ENCODE results near the gene ZNF816. TPM values are rescaled to one million over a fixed set of nuclear protein-coding genes. Genes with fewer than 3 reads are reported as not detected.

ZNF816 gene
- total RNA-seq = 10 to 100 TPM; 17.8 to 19.7 TPM

DNA sequence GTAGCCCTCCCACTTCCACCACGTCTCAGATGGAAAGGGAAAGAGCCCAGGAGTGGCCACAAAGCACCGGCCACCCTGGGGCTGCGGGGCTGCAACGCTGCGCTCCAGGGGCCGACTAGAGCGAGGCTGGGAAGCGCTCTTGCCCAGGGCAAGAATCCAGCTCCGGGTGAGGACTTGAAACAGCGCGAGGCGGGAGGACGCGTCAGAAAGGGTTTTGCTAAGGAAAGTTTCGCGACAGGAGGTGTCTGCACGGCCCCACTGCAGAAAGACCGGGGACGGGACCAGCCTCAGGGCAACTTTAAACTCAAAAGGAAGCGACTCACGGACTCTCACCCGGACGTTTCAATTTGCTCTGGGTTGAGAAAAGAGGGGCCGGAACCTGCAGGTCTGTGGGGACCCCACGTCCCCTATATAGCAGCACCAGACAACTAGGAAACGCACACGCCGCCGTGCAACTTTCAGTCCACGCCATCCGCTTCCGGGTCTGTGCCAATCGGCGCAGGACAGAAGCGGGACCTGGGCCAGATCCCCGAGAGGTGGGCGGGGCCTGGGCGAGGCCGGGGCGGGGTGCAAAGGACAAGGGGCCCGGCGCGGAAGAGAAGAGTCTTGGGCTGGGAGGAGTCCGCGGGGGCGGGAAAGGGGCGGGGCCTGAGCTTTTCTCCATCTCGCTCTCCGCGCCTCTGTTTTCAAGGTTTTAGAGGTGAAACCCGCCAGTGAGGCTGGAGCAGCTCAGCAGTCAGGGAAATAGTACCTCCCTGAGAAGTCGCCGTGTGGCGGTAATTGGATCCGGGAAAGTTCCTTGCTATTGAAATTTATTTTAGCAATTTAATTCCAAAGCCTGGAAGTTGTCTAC is at the start of gene ZNF816:
Gene ZNF816 (minus strand): TSS at position 488 of the 853 bp plus-strand sequence. CDS start 6,792 bp downstream, outside the sequence.
- peak; percentile 99 for DNase-seq
- H3K9me3 Mint-ChIP-seq = peaks cover 29% of the 10 kb centered on the region
- H3K4me3 Mint-ChIP-seq = peak within 1 kb of the TSS; percentile 97
- peak; percentile 99 for ATAC-seq (ENCODE audit: low read depth)
- POLR2A ChIA-PET = interaction anchor here (0.6 to 1.2 kb wide), 8 partner anchors 12 to 667 kb away, joined by 3 to 4 read pairs (median 4); no protein-coding TSS in a partner anchor
- peaks cover 16% of the 10 kb centered on the region for H3K4me1 Mint-ChIP-seq
- no peaks in the 10 kb centered on the region for H3K27me3 Mint-ChIP-seq
- peaks cover 43% of the 10 kb centered on the region for H3K36me3 Mint-ChIP-seq
- peak within 1 kb of the TSS; percentile 94 for H3K27ac Mint-ChIP-seq

- H3K9me3 Mint-ChIP-seq = peaks cover 13% of the 10 kb centered on the region
- ATAC-seq (ENCODE audit: low read depth) (no peak), DNase-seq (no peak)
- H3K27ac Mint-ChIP-seq = no peak overlapping the region
- H3K4me3 Mint-ChIP-seq = no peak overlapping the region
- H3K36me3 Mint-ChIP-seq = peaks cover 2% of the 10 kb centered on the region
- no peaks in the 10 kb centered on the region for H3K4me1 Mint-ChIP-seq
- no peaks in the 10 kb centered on the region for H3K27me3 Mint-ChIP-seq
- POLR2A ChIA-PET = no interaction called here
Measured at GRCh38 chr19:53012006-53012405, 49.3 kb upstream of the ZNF816 start.

DNA sequence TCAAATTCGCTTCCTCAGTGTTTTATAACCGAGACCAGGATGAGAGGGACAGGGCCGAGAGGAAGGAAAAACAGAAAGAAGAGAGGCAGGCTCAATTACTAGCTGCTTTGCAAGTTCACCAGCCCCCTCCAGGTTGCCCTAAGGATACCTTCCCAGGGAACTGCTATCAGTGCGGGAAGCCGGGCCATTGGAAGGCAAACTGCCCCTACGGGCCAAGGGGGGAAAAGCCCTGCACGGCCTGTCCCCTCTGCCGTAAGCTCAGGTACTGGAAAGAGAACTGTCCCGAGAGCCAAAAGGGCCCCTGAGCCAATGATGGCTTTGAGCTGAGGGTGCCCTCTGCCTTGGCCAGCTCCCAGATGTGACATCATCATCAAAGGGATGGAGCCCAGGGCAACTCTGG is 47.8 kb upstream of the ZNF816 start:
- Mint-ChIP-seq H3K36me3 (peaks cover 2% of the 10 kb centered on the region), H3K9me3 (peaks cover 13% of the 10 kb centered on the region), H3K4me3 (no peak overlapping the region), H3K27ac (no peak overlapping the region), H3K27me3 (no peaks in the 10 kb centered on the region), H3K4me1 (no peaks in the 10 kb centered on the region)
- no peak for DNase-seq
- ATAC-seq (ENCODE audit: low read depth) = no peak
- POLR2A ChIA-PET = no interaction called here

- POLR2A ChIA-PET = no interaction called here
- DNase-seq (no peak), ATAC-seq (ENCODE audit: low read depth) (no peak)
- H3K27ac Mint-ChIP-seq = no peak overlapping the region
- H3K36me3 Mint-ChIP-seq = no peaks in the 10 kb centered on the region
- no peaks in the 10 kb centered on the region for H3K4me1 Mint-ChIP-seq
- H3K9me3 Mint-ChIP-seq = peaks cover 20% of the 10 kb centered on the region
- H3K4me3 Mint-ChIP-seq = no peak overlapping the region
- no peaks in the 10 kb centered on the region for H3K27me3 Mint-ChIP-seq
Measured at GRCh38 chr19:53008061-53008778, 45.5 kb upstream of the ZNF816 start.

DNA sequence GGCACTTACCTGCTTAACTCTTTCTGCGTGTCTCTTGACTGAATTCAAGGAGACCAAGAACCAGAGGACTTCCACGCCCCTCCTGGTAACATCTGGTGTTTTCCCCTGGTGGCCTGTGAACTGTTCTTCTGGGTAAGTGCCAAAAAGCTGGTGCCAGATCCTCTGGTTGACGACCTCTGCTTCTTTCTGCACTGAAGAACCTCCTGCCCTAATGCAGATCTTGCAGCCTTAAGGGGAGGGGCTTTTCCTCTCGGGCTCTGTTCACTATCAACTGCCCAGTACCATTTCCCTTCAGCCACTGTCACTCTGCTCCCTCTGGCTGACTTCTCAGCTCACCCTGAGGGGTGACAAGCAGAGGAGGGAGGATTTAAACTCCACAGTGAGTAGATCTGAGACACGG is 44.9 kb upstream of the ZNF816 start:
- H3K36me3 Mint-ChIP-seq = no peaks in the 10 kb centered on the region
- POLR2A ChIA-PET = no interaction called here
- DNase-seq = no peak
- H3K9me3 Mint-ChIP-seq = peaks cover 20% of the 10 kb centered on the region
- no peak overlapping the region for H3K27ac Mint-ChIP-seq
- ATAC-seq (ENCODE audit: low read depth) = no peak
- H3K4me3 Mint-ChIP-seq = no peak overlapping the region
- H3K27me3 Mint-ChIP-seq = no peaks in the 10 kb centered on the region
- no peaks in the 10 kb centered on the region for H3K4me1 Mint-ChIP-seq

DNA sequence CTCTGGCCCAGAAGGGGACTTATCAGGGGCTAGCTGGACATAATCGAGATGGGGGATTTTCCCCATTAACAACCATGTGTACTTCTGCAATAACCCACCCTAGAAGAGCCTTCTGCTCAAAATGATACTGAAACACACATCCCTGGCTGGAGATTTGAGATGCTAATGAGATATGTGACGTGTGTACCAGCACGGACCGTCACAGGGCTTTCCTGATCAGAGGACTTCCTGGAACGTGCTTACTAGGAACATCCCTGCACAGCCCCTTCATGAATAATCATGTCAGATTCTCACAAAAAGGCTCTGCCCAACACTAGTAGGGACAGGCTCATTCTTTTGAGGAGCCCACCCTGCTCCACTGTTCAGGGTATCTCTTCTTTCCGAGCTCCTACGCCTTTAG is 44.5 kb upstream of the ZNF816 start:
- Mint-ChIP-seq H3K36me3 (no peaks in the 10 kb centered on the region), H3K4me1 (no peaks in the 10 kb centered on the region), H3K27ac (no peak overlapping the region), H3K27me3 (no peaks in the 10 kb centered on the region), H3K4me3 (no peak overlapping the region), H3K9me3 (peaks cover 20% of the 10 kb centered on the region)
- no peak for ATAC-seq (ENCODE audit: low read depth)
- no peak for DNase-seq
- POLR2A ChIA-PET = no interaction called here

DNA sequence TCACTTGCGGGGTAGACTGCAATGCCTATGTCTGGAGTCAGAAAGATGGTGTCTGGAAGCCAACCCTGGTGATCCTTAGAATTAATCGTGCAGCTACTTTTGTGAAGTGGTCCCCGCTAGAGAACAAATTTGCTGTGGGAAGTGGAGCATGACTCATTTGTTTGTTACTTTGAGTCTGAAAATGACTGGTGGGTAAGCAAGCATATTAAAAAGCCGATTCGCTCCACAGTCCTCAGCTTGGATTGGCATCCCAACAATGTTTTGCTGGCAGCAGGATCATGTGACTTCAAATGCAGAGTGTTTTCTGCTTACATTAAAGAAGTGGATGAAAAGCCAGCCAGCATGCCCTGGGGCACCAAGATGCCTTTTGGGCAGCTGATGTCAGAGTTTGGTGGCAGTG is 41.6 kb upstream of the ZNF816 start:
- H3K4me1 Mint-ChIP-seq = no peaks in the 10 kb centered on the region
- H3K27ac Mint-ChIP-seq = no peak overlapping the region
- peaks cover 13% of the 10 kb centered on the region for H3K9me3 Mint-ChIP-seq
- no peaks in the 10 kb centered on the region for H3K27me3 Mint-ChIP-seq
- ATAC-seq (ENCODE audit: low read depth) (no peak), DNase-seq (no peak)
- H3K4me3 Mint-ChIP-seq = no peak overlapping the region
- H3K36me3 Mint-ChIP-seq = no peaks in the 10 kb centered on the region
- POLR2A ChIA-PET = no interaction called here

- Mint-ChIP-seq H3K4me1 (no peaks in the 10 kb centered on the region), H3K9me3 (peaks cover 15% of the 10 kb centered on the region), H3K27me3 (peaks cover 2% of the 10 kb centered on the region), H3K4me3 (no peak overlapping the region), H3K27ac (no peak overlapping the region), H3K36me3 (no peaks in the 10 kb centered on the region)
- ATAC-seq (ENCODE audit: low read depth) (no peak), DNase-seq (no peak)
- POLR2A ChIA-PET = no interaction called here
Measured at GRCh38 chr19:53002479-53002878, 39.8 kb upstream of the ZNF816 start.

GRCh38 chr19:52997975-52998374 is 35.3 kb upstream of the ZNF816 start:
- ATAC-seq (ENCODE audit: low read depth) (no peak), DNase-seq (no peak)
- peaks cover 10% of the 10 kb centered on the region for H3K9me3 Mint-ChIP-seq
- POLR2A ChIA-PET = no interaction called here
- no peak overlapping the region for H3K4me3 Mint-ChIP-seq
- peaks cover 3% of the 10 kb centered on the region for H3K4me1 Mint-ChIP-seq
- H3K27ac Mint-ChIP-seq = no peak overlapping the region
- peaks cover 5% of the 10 kb centered on the region for H3K27me3 Mint-ChIP-seq
- no peaks in the 10 kb centered on the region for H3K36me3 Mint-ChIP-seq

DNA sequence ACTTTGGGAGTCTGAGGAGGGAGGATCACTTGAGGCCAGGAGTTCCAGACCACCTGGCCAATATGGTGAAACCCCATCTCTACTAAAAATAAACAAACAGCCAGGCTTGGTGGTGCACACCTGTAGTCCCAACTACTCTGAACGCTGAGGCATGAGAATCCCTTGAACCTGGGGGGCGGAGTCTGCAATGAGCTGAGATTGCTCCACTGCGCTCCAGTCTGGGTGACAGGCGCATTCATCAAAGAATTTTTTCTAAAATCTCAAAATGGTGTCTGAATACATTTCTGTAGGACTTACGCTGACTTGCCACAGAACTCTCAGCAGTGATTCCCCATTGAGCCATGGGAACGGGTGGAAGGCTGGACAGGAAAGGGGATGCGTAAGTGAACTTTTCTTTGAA is 33.0 kb upstream of the ZNF816 start:
- H3K36me3 Mint-ChIP-seq = peaks cover 7% of the 10 kb centered on the region
- DNase-seq (no peak), ATAC-seq (ENCODE audit: low read depth) (no peak)
- H3K4me1 Mint-ChIP-seq = peaks cover 6% of the 10 kb centered on the region
- H3K9me3 Mint-ChIP-seq = peaks cover 11% of the 10 kb centered on the region
- POLR2A ChIA-PET = no interaction called here
- H3K4me3 Mint-ChIP-seq = no peak overlapping the region
- H3K27me3 Mint-ChIP-seq = peaks cover 10% of the 10 kb centered on the region
- no peak overlapping the region for H3K27ac Mint-ChIP-seq

DNA sequence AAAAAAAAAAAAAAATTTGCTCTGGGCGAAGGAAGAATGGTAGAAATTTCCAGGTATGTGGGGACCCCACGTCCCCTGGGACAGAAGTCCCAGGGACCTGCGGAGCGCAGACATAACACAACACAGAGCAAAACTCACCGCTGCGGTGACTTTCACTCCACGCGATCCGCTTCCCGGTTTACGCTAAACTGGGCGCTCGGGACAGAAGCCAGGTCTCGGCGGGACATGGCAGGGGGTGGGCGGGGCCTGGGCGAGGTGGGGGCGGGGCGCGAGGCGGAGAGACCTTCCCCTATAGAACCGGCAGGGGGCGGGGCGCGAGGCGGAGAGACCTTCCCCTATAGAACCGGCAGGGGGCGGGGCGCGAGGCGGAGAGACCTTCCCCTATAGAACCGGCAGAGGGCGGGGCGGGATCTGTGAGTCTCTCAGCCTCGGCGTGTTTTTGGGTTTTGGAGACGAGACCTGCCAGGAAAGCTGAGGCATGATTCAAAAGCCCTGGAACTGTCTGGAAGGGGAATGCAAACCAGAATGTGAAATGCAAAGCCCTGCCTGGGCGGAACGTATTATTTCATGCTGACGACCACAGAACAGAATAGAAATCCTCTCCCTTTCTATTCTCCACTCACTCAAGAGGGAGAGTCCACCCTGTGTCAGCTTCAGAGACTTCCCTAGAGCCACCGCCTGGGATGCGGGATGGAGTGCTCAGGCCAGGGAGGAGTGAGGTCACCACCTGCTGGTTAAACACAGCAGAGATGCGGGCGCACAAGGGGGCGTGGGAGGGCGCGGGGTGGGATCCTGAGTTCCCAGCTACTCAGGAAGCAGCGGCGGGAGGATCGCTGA is 30.9 kb upstream of the ZNF816 start:
- peak overlapping the region; percentile 85 for H3K4me3 Mint-ChIP-seq
- peak; percentile 80 for DNase-seq

DNA sequence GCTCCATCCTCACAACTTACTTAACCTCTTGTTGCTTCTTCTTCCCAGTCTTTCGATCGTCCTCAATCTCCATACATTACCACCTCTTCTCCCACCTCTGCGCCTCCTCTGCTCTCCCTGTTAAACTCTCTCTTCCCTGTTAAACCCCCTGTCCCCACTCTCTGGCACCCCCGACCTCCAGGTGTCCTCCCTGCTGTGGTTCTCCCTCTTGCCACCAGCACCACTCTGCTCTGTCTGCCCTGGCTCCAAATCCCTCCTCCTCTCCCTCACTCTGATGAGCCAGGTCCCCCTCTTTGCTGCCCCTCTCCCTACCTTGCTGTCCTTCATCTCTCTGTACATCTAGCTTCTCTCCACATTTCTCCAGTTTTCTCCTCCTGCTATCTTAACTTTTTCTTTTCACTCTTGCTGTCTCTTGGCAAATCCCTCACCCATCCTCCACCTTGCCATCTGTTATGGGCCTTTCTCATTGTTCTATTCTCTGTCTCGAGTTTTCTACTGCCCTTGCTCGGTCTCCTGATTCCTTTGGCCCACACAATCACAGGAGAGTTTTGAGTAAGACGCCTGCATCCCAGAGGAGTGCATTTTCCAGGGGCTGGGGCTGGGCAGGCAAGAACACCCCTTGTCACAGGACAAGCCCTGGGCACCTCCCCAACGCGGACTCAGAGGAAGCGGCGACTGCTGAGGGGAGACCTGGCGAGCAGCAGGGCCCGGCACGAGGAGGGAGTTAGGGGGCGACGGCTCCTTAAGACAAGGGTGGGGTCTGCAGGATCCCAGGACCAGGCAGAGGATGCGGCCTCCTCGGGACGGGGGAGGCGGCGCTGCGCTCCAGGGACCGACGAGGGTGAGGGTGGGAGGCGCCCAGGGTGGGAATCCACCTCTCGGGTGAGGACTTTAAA is 29.7 kb upstream of the ZNF816 start:
- DNase-seq (no peak), ATAC-seq (ENCODE audit: low read depth) (no peak)
- POLR2A ChIA-PET = interaction anchor here (0.7 kb wide), 4 partner anchors 43 to 594 kb away, joined by 3 to 6 read pairs (median 4); no protein-coding TSS in a partner anchor
- Mint-ChIP-seq H3K4me1 (peaks cover 6% of the 10 kb centered on the region), H3K36me3 (peaks cover 7% of the 10 kb centered on the region), H3K4me3 (peak overlapping the region; percentile 82), H3K9me3 (peaks cover 8% of the 10 kb centered on the region), H3K27ac (peak overlapping the region; percentile 40), H3K27me3 (peaks cover 8% of the 10 kb centered on the region)

More for the DNA sequence above, 30.9 kb upstream of the ZNF816 start:
- Mint-ChIP-seq H3K27me3 (peaks cover 10% of the 10 kb centered on the region), H3K9me3 (peaks cover 10% of the 10 kb centered on the region), H3K27ac (no peak overlapping the region), H3K4me1 (peaks cover 6% of the 10 kb centered on the region), H3K36me3 (peaks cover 7% of the 10 kb centered on the region)
- POLR2A ChIA-PET = interaction anchor here (0.6 to 0.7 kb wide), 5 partner anchors 44 to 595 kb away, joined by 3 to 6 read pairs (median 4); no protein-coding TSS in a partner anchor
- peak; percentile 91 for ATAC-seq (ENCODE audit: low read depth)
